ENCODE data around the gene SLC8A1. TPM values are rescaled to one million over a fixed set of nuclear protein-coding genes. Genes with fewer than 3 reads are reported as not detected.
A peak's percentile ranks its signal among the peaks of the same experiment; 100 is the strongest.

SLC8A1 gene
- total and polyA plus RNA-seq, 2 donors (not counting 1 experiment from before 2014, with no cell fraction given), result 17.4 to 109 TPM

DNA sequence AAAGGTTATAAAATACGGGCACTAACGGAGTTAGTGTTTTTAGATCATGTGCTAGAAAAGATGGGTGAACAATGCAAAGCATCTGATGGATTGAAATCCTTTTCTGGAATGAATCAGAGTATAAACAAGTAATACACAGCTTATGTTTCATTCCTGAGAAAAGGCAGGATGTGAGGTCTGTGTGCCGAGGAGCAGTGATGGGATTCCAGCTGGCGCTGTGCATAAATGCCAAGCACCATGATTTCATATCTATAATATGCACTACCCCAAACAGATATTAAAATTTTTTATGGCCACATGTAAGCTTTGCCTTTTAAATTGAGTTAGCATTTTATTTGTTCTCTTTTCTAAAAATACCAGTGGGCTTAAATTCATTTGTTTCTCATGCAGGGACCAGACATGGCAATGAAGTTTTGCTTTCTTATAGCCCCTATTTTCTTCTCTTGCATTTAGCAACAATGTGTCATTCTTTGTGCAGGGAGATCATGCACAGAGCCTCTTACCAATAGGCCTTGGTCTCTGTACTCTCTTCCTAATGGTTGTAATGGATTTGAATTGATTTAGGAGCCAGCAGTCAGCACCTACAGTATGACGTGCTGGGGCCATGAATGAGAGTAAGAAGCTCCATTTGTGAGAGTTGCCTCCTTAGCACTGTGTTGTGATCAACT lies 323.9 kb downstream of the SLC8A1 start:
- DNase-seq (ENCODE audit: low read depth in 2 of 2), result peak; percentile 89 to 90
- Histone ChIP-seq H3K27ac (ENCODE audit: insufficient read depth, low read length) (peak overlapping the region; percentile 81), H3K4me1 (ENCODE audit: control insufficient read depth, extremely low read depth, insufficient read depth, low read length) (peaks cover 25% of the 10 kb centered on the region), H3K27me3 (ENCODE audit: control insufficient read depth, insufficient read depth, low read length) (no peaks in the 10 kb centered on the region), H3K4me2 (ENCODE audit: extremely low read depth, insufficient read depth, low read length) (peak overlapping the region; percentile 6), H3K79me2 (ENCODE audit: control insufficient read depth, insufficient read depth, low read length) (no peaks in the 10 kb centered on the region), H3K9me3 (ENCODE audit: control insufficient read depth, insufficient read depth, low read depth, low read length) (no peaks in the 10 kb centered on the region), H2AFZ (ENCODE audit: low read length) (no peak overlapping the region), H4K20me1 (ENCODE audit: control insufficient read depth, extremely low read depth, insufficient read depth, low read length) (no peaks in the 10 kb centered on the region), H3K4me3 (replicated peaks in 1 of 4; ENCODE audit: control extremely low read depth in 1 of 4, insufficient read depth in 1 of 4, low read depth in 3 of 4, low read length in 4 of 4) (no peak overlapping the region), H3K9ac (ENCODE audit: insufficient read depth, low read length) (no peak overlapping the region), H3K36me3 (ENCODE audit: control insufficient read depth, insufficient read depth, low read length) (no peaks in the 10 kb centered on the region)
- TF ChIP-seq, protein P1, sequence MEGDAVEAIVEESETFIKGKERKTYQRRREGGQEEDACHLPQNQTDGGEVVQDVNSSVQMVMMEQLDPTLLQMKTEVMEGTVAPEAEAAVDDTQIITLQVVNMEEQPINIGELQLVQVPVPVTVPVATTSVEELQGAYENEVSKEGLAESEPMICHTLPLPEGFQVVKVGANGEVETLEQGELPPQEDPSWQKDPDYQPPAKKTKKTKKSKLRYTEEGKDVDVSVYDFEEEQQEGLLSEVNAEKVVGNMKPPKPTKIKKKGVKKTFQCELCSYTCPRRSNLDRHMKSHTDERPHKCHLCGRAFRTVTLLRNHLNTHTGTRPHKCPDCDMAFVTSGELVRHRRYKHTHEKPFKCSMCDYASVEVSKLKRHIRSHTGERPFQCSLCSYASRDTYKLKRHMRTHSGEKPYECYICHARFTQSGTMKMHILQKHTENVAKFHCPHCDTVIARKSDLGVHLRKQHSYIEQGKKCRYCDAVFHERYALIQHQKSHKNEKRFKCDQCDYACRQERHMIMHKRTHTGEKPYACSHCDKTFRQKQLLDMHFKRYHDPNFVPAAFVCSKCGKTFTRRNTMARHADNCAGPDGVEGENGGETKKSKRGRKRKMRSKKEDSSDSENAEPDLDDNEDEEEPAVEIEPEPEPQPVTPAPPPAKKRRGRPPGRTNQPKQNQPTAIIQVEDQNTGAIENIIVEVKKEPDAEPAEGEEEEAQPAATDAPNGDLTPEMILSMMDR (conservative IDR thresholded peaks at IDR 0.05 in 1 of 2, IDR thresholded peaks at IDR 0.05 in 1 of 2; ENCODE audit: low read depth in 1 of 2, low read length in 2 of 2), result no peak
- TF ChIP-seq EZH2 (IDR thresholded peaks at IDR 0.05; ENCODE audit: low read length, missing control alignments), result no peak

DNA sequence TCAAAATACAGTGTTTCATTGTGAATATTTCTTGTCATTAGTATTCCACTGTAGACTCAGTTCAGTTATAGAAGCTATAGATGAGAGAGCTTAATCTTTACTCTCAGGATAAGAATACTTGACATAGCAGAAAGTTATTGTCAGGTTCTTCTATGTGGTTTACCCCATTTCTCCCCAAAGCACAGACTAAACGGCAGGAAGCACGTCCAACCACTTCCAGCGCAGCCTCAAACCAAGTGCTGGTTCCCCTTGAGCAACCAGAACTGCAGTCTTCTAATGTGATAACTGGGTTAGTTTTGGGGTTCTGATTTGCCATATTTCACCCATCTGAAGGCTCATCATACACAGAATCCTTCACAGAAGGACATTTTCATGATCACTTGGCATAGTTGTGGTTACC lies 324.7 kb downstream of the SLC8A1 start:
- no peaks in the 10 kb centered on the region for H3K79me2 ChIP-seq (ENCODE audit: control insufficient read depth, insufficient read depth, low read length)
- H3K27me3 ChIP-seq (ENCODE audit: control insufficient read depth, insufficient read depth, low read length), result no peaks in the 10 kb centered on the region
- no peaks in the 10 kb centered on the region for H3K9me3 ChIP-seq (ENCODE audit: control insufficient read depth, insufficient read depth, low read depth, low read length)
- TF ChIP-seq, protein P1 (conservative IDR thresholded peaks at IDR 0.05 in 1 of 2, IDR thresholded peaks at IDR 0.05 in 1 of 2; ENCODE audit: low read depth in 1 of 2, low read length in 2 of 2), result no peak
- TF ChIP-seq EZH2 (IDR thresholded peaks at IDR 0.05; ENCODE audit: low read length, missing control alignments), result no peak
- no peak overlapping the region for H2AFZ ChIP-seq (ENCODE audit: low read length)
- no peaks in the 10 kb centered on the region for H3K36me3 ChIP-seq (ENCODE audit: control insufficient read depth, insufficient read depth, low read length)
- peak in 1 of 2 donors; percentile 20 for DNase-seq (ENCODE audit: low read depth in 2 of 2)
- peak overlapping the region; percentile 53 for H3K4me2 ChIP-seq (ENCODE audit: extremely low read depth, insufficient read depth, low read length)
- no peak overlapping the region for H3K9ac ChIP-seq (ENCODE audit: insufficient read depth, low read length)
- H3K4me3 ChIP-seq (replicated peaks in 1 of 4; ENCODE audit: control extremely low read depth in 1 of 4, insufficient read depth in 1 of 4, low read depth in 3 of 4, low read length in 4 of 4), result no peak overlapping the region
- no peaks in the 10 kb centered on the region for H4K20me1 ChIP-seq (ENCODE audit: control insufficient read depth, extremely low read depth, insufficient read depth, low read length)
- peak overlapping the region; percentile 81 for H3K27ac ChIP-seq (ENCODE audit: insufficient read depth, low read length)
- H3K4me1 ChIP-seq (ENCODE audit: control insufficient read depth, extremely low read depth, insufficient read depth, low read length), result peaks cover 25% of the 10 kb centered on the region

DNA sequence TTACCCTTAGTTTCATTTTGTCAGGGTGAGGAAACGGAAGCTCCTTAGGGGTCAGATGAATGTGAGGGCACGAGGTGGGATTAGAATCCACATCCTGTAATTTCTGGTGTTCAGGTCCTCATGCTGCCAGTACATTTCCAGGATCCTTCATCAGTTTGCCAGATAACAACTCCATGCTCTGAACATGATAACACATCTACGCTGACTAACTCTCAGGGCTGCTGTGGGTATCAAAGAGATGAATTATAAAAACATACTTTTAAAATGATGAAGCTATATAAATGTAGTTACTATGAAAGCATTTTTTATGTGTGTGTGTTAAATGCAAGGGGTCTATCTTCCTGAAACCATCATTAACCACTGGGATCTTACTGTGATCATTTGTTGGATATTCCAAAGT lies 325.9 kb downstream of the SLC8A1 start:
- Histone ChIP-seq H3K79me2 (ENCODE audit: control insufficient read depth, insufficient read depth, low read length) (no peaks in the 10 kb centered on the region), H3K9ac (ENCODE audit: insufficient read depth, low read length) (no peak overlapping the region), H3K4me3 (replicated peaks in 1 of 4; ENCODE audit: control extremely low read depth in 1 of 4, insufficient read depth in 1 of 4, low read depth in 3 of 4, low read length in 4 of 4) (no peak overlapping the region), H4K20me1 (ENCODE audit: control insufficient read depth, extremely low read depth, insufficient read depth, low read length) (no peaks in the 10 kb centered on the region), H2AFZ (ENCODE audit: low read length) (no peak overlapping the region), H3K27ac (ENCODE audit: insufficient read depth, low read length) (no peak overlapping the region), H3K27me3 (ENCODE audit: control insufficient read depth, insufficient read depth, low read length) (no peaks in the 10 kb centered on the region), H3K4me2 (ENCODE audit: extremely low read depth, insufficient read depth, low read length) (no peak overlapping the region), H3K4me1 (ENCODE audit: control insufficient read depth, extremely low read depth, insufficient read depth, low read length) (peaks cover 25% of the 10 kb centered on the region), H3K36me3 (ENCODE audit: control insufficient read depth, insufficient read depth, low read length) (no peaks in the 10 kb centered on the region), H3K9me3 (ENCODE audit: control insufficient read depth, insufficient read depth, low read depth, low read length) (no peaks in the 10 kb centered on the region)
- TF ChIP-seq EZH2 (IDR thresholded peaks at IDR 0.05; ENCODE audit: low read length, missing control alignments), result no peak
- peak in 1 of 2 donors; percentile 18 for DNase-seq (ENCODE audit: low read depth in 2 of 2)
